ENCODE data around the gene ATP11A. TPM values are rescaled to one million over a fixed set of nuclear protein-coding genes. Genes with fewer than 3 reads are reported as not detected.

Gene ATP11A
- total and polyA plus RNA-seq, 10 of the 15 experiments (the other 5 are each of a cell fraction or from before 2014, with no cell fraction given), result 1.4 to 69.6 (median 14.4) TPM

DNA sequence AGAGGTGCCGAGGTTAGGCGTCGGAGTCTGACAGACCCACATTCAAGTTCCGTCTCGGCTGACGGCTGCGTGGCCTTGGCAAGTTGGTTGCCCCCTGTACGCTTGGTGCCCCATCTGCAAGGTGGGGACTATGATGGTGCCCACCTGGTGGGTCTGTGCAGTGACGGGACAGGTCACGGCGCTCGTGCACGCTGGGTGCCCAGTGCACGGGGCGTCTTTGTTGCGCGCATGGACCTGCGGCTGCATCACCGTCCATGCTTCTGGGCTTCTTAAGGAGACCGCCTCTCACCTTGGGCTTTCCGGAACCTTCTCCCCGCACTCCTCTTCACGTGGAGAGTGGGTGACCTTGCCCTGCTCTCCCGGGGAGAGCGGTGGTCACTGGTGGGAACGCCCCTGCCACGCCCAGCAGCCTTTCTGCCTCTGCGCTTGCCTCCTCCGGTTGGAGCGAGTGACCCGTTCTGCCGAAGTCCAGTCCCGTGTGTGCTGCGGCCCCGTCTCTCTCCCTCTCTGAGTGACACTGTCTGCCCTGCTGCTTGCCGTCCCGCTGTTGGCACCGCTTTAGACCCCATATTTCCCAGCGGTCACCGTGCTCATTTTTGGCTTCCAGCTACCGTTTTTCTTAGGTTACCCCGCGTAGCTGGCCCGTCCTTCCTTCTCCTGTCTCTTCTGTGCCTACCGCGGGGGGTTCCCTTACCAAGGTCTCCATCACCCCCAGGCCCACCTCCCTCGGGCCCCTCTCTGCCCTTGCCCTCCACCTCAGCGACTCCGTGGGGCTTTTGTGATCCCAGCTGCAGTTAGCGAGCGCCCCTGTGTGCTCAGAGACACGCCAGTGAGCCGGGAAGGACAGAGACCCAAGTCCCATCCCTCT is 6.4 kb downstream of the ATP11A start:
- DNase-seq (ENCODE audit: low read depth, low spot score) (no peak), ATAC-seq (no peak), FAIRE-seq (no peak)
- POLR2A ChIA-PET, result no interaction called here
- Histone ChIP-seq H3K9me3 (replicated peaks; ENCODE audit: control insufficient read depth, insufficient read depth, low read length) (no peaks in the 10 kb centered on the region), H4K20me1 (ENCODE audit: control insufficient read depth, insufficient read depth) (0 out of 2 replicates have a peak, but pooled peaks cover 3% of the 10 kb centered on the region), H3K27ac (ENCODE audit: control insufficient read depth, insufficient read depth) (no peak overlapping the region), H3K36me3 (ENCODE audit: control insufficient read depth in 2 of 2, insufficient read depth in 2 of 2, low read length in 1 of 2) (peaks cover 0 to 2% of the 10 kb centered on the region in 2 experiments; a peak in 2 of 4 replicates), H2AFZ (ENCODE audit: control insufficient read depth, low read depth, low read length) (no peak overlapping the region), H3K4me3 (no peak overlapping the region), H3K4me1 (ENCODE audit: control insufficient read depth, insufficient read depth, low read length) (peaks cover 13% of the 10 kb centered on the region), H3K9ac (ENCODE audit: control insufficient read depth, insufficient read depth, low read length) (no peak overlapping the region), H3K27me3 (replicated peaks in 1 of 2; ENCODE audit: control insufficient read depth in 2 of 2, insufficient read depth in 2 of 2, low read length in 1 of 2) (no peaks in the 10 kb centered on the region), H3K79me2 (ENCODE audit: control insufficient read depth, insufficient read depth, low read length) (peaks cover 57% of the 10 kb centered on the region), H3K4me2 (ENCODE audit: control insufficient read depth, insufficient read depth) (no peak overlapping the region)
- in situ Hi-C loops (cut with MboI), result no loop called here
- CTCF ChIA-PET, result no interaction called here
- intact Hi-C loops (cut with micrococcal nuclease; ENCODE audit: unreplicated experiment), result no loop called here
- no peak for TF ChIP-seq YY1 (IDR thresholded peaks at IDR 0.05; ENCODE audit: low read depth, low read length)
- TF ChIP-seq KLF5 (IDR thresholded peaks at IDR 0.05; ENCODE audit: partially characterized antibody), result no peak
- TF ChIP-seq RFX5 (IDR thresholded peaks at IDR 0.05; ENCODE audit: low read depth, low read length), result no peak
- no peak for TF ChIP-seq PAX5 (IDR thresholded peaks at IDR 0.05; ENCODE audit: borderline replicate concordance, low read depth, low read length)
- no peak for TF ChIP-seq KAT2A (conservative IDR thresholded peaks at IDR 0.05; ENCODE audit: control insufficient read depth, low read depth, low read length)
- no peak for TF ChIP-seq JUND (IDR thresholded peaks at IDR 0.05; ENCODE audit: low read depth, low read length)
- TF ChIP-seq ZNF274 (IDR thresholded peaks at IDR 0.05; ENCODE audit: insufficient read depth, insufficient read length), result no peak
- TF ChIP-seq SKIL (IDR thresholded peaks at IDR 0.05; ENCODE audit: low read depth, poor library complexity, severe bottlenecking), result no peak
- no peak for TF ChIP-seq ZBTB11 (CRISPR knock-in tag; IDR thresholded peaks at IDR 0.05)
- no peak for TF ChIP-seq CHD2 (IDR thresholded peaks at IDR 0.05; ENCODE audit: borderline replicate concordance, low read depth, low read length)
- TF ChIP-seq IRF4 (IDR thresholded peaks at IDR 0.05; ENCODE audit: low read depth, low read length), result no peak
- no peak for TF ChIP-seq EP300 (IDR thresholded peaks at IDR 0.05; ENCODE audit: borderline replicate concordance in 1 of 2, control insufficient read depth in 1 of 2, low read depth in 2 of 2, low read length in 2 of 2)
- no peak for TF ChIP-seq RBBP5 (conservative IDR thresholded peaks at IDR 0.05)
- TF ChIP-seq NBN (IDR thresholded peaks at IDR 0.05), result no peak
- TF ChIP-seq NFIC (IDR thresholded peaks at IDR 0.05; ENCODE audit: low read depth, low read length), result no peak
- RAD21 ChIA-PET (ENCODE audit: unreplicated experiment), result no interaction called here
- no TSS peak for BruUV-seq (replicated peaks)
- 98% methylated on average over 53 of the region's 53 CpGs for WGBS (ENCODE audit: insufficient coverage, insufficient replicate concordance, low lambda C conversion rate, missing lambda C conversion rate)
- SMC1A ChIA-PET (ENCODE audit: uncharacterized antibody, unreplicated experiment), result no interaction called here

Measured in GM12878 (cell line).